WTC11 (cell line): Measurements from ENCODE around the gene NFIA. TPM values are rescaled to one million over a fixed set of nuclear protein-coding genes. Genes with fewer than 3 reads are reported as not detected.

Experiments
- ATAC-seq: fragments of 200-7000 bp; cut with Tn5 transposase; 2 replicates; pipeline ENCODE4 v1.10.0; 2021; ENCODE audit warnings: mild to moderate bottlenecking, moderate library complexity
- CTCF ChIA-PET: fragments of 300-600 bp; sonication (Branson Sonifier 250); formaldehyde crosslinking; loops from one replicate; lab custom pipeline; 2021; ENCODE audit warnings: antibody characterized with exemption; lab: Charles Lee
- POLR2A ChIA-PET: fragments of 350-600 bp; sonication (Branson Sonifier 250); formaldehyde crosslinking; loops from one replicate; lab custom pipeline; 2021; ENCODE audit warnings: antibody characterized with exemption; lab: Charles Lee
- DNase-seq: peaks from one replicate; pipeline ENCODE4 v3.0.0; 2021; ENCODE audit warnings: low spot score
- H3K27ac Mint-ChIP-seq: 2 replicates; pipeline ENCODE4 v1.8.0; 2021; ENCODE audit warnings: mixed read lengths
- H3K27me3 Mint-ChIP-seq: 2 replicates; pipeline ENCODE4 v1.8.0; 2021; ENCODE audit warnings: low read depth, mild to moderate bottlenecking, moderate library complexity, mixed read lengths
- H3K36me3 Mint-ChIP-seq: 2 replicates; pipeline ENCODE4 v1.8.0; 2021; ENCODE audit warnings: mixed read lengths
- H3K4me1 Mint-ChIP-seq: 2 replicates; pipeline ENCODE4 v1.8.0; 2022; ENCODE audit warnings: mixed read lengths
- H3K4me3 Mint-ChIP-seq: 2 replicates; pipeline ENCODE4 v1.8.0; 2021; ENCODE audit warnings: mild to moderate bottlenecking, moderate library complexity, mixed read lengths
- H3K9me3 Mint-ChIP-seq: 2 replicates; pipeline ENCODE4 v1.8.0; 2021; ENCODE audit warnings: mixed read lengths
- AFF4 ChIP-seq: sonication (generic); formaldehyde crosslinking; IDR thresholded peaks from 2 replicates; pipeline ENCODE4 v1.8.1; 2023; ENCODE audit warnings: mild to moderate bottlenecking, missing genetic modification reagents, borderline replicate concordance
- ATF1 ChIP-seq: sonication (generic); formaldehyde crosslinking; IDR thresholded peaks from 2 replicates; pipeline ENCODE4 v1.8.1; 2023; ENCODE audit warnings: mild to moderate bottlenecking, moderate library complexity, missing genetic modification reagents
- ATF6 ChIP-seq: sonication (generic); formaldehyde crosslinking; IDR thresholded peaks from 2 replicates; pipeline ENCODE4 v1.8.1; 2023; ENCODE audit warnings: mild to moderate bottlenecking, missing genetic modification reagents
- CREM ChIP-seq: sonication (generic); formaldehyde crosslinking; IDR thresholded peaks from 2 replicates; pipeline ENCODE4 v1.8.1; 2022; ENCODE audit warnings: mild to moderate bottlenecking, missing genetic modification reagents, moderate library complexity
- IRF1 ChIP-seq: sonication (generic); formaldehyde crosslinking; IDR thresholded peaks from 2 replicates; pipeline ENCODE4 v1.8.0; 2023; ENCODE audit warnings: missing genetic modification reagents
- JUN ChIP-seq: sonication (generic); formaldehyde crosslinking; IDR thresholded peaks from 2 replicates; pipeline ENCODE4 v1.8.0; 2023; ENCODE audit warnings: mild to moderate bottlenecking, missing genetic modification reagents
- NFYB ChIP-seq: sonication (generic); formaldehyde crosslinking; conservative IDR thresholded peaks from 2 replicates; pipeline ENCODE4 v1.8.0; 2022; ENCODE audit warnings: low read depth, missing genetic modification reagents
- NR1H2 ChIP-seq: sonication (generic); formaldehyde crosslinking; IDR thresholded peaks from 2 replicates; pipeline ENCODE4 v1.9.0; 2021; ENCODE audit warnings: mild to moderate bottlenecking, moderate library complexity, missing genetic modification reagents
- OVOL2 ChIP-seq: fragments of 250-450 bp; sonication (Bioruptor Pico); IDR thresholded peaks from 2 replicates; pipeline ENCODE4 v1.9.0; 2021; ENCODE audit warnings: mild to moderate bottlenecking, borderline replicate concordance
- RELA ChIP-seq: sonication (generic); formaldehyde crosslinking; IDR thresholded peaks from 2 replicates; pipeline ENCODE4 v1.8.1; 2022; ENCODE audit warnings: missing genetic modification reagents, mild to moderate bottlenecking, borderline replicate concordance
- RORB ChIP-seq: fragments of 250-450 bp; sonication (Bioruptor Pico); IDR thresholded peaks from 2 replicates; pipeline ENCODE4 v1.9.0; 2021; ENCODE audit warnings: mild to moderate bottlenecking
- SOX15 ChIP-seq: fragments of 250-450 bp; sonication (Bioruptor Pico); IDR thresholded peaks from 2 replicates; pipeline ENCODE4 v1.9.0; 2021; ENCODE audit warnings: mild to moderate bottlenecking
- USF2 ChIP-seq: sonication (generic); formaldehyde crosslinking; IDR thresholded peaks from 2 replicates; pipeline ENCODE4 v1.8.1; 2023; ENCODE audit warnings: mild to moderate bottlenecking, missing genetic modification reagents, moderate library complexity
- ZBTB43 ChIP-seq: sonication (generic); formaldehyde crosslinking; IDR thresholded peaks from 2 replicates; pipeline ENCODE4 v1.8.1; 2023; ENCODE audit warnings: mild to moderate bottlenecking, missing genetic modification reagents
- ZNF281 ChIP-seq: sonication (generic); formaldehyde crosslinking; IDR thresholded peaks from 2 replicates; pipeline ENCODE4 v1.8.0; 2023; ENCODE audit warnings: mild to moderate bottlenecking, missing genetic modification reagents
- ZNF396 ChIP-seq: fragments of 250-450 bp; sonication (Bioruptor Pico); IDR thresholded peaks from 2 replicates; pipeline ENCODE4 v1.8.0; 2021; ENCODE audit warnings: mild to moderate bottlenecking, moderate library complexity, borderline replicate concordance
- ZNF671 ChIP-seq: fragments of 250-450 bp; sonication (Bioruptor Pico); IDR thresholded peaks from 2 replicates; pipeline ENCODE4 v1.8.0; 2021; ENCODE audit warnings: mild to moderate bottlenecking
- total RNA-seq: library from RNA; stranded (reverse); gene quantifications from 3 replicates; pipeline ENCODE4 v1.2.3, GENCODE V29; 2021
- TF ChIP-seq, protein P1 (sequence below): sonication (generic); formaldehyde crosslinking; IDR thresholded peaks from 2 replicates; pipeline ENCODE4 v1.8.1; 2023; ENCODE audit warnings: mild to moderate bottlenecking, missing genetic modification reagents, moderate library complexity

The NFIA gene
- total RNA-seq, 1 experiment from 2014 or later, result 16.7 TPM

GRCh38 chr1:61081686-61082310, 563 bp upstream of the NFIA start:
- TF ChIP-seq NFYB, result no peak
- TF ChIP-seq NR1H2 (CRISPR knock-in tag), result no peak
- TF ChIP-seq JUN (CRISPR knock-in tag), result no peak
- TF ChIP-seq IRF1 (CRISPR knock-in tag), result no peak
- no peak for TF ChIP-seq RORB (CRISPR knock-in tag)
- no peak for TF ChIP-seq ZNF671
- TF ChIP-seq USF2 (CRISPR knock-in tag), result no peak
- TF ChIP-seq CREM, result no peak
- no peak for TF ChIP-seq ZBTB43 (CRISPR knock-in tag)
- TF ChIP-seq ATF1, result no peak
- no peak for TF ChIP-seq ATF6
- no peak for TF ChIP-seq RELA (CRISPR knock-in tag)
- no peak for TF ChIP-seq OVOL2 (CRISPR knock-in tag)
- TF ChIP-seq SOX15 (CRISPR knock-in tag), result no peak
- no peak for TF ChIP-seq ZNF281 (CRISPR knock-in tag)
- TF ChIP-seq AFF4 (CRISPR knock-in tag), result no peak
- TF ChIP-seq, protein P1, sequence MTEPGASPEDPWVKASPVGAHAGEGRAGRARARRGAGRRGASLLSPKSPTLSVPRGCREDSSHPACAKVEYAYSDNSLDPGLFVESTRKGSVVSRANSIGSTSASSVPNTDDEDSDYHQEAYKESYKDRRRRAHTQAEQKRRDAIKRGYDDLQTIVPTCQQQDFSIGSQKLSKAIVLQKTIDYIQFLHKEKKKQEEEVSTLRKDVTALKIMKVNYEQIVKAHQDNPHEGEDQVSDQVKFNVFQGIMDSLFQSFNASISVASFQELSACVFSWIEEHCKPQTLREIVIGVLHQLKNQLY (CRISPR knock-in tag), result no peak
- no peak for TF ChIP-seq ZNF396 (CRISPR knock-in tag)
- H3K27ac Mint-ChIP-seq, result no peak overlapping the region
- peaks cover 67% of the 10 kb centered on the region for H3K27me3 Mint-ChIP-seq
- H3K4me3 Mint-ChIP-seq, result peak overlapping the region; percentile 87
- peaks cover 49% of the 10 kb centered on the region for H3K4me1 Mint-ChIP-seq
- ATAC-seq (peak; percentile 27), DNase-seq (peak; percentile 50)
- no peaks in the 10 kb centered on the region for H3K36me3 Mint-ChIP-seq
- CTCF ChIA-PET, result interaction anchor here (0.6 to 1.7 kb wide), 5 partner anchors 29 to 990 kb away, joined by 3 to 16 read pairs (median 4); no protein-coding TSS in a partner anchor
- POLR2A ChIA-PET, result interaction anchor here (1.0 kb wide), 1 partner anchor 24 kb away, joined by 6 read pairs; no protein-coding TSS in a partner anchor
- H3K9me3 Mint-ChIP-seq, result no peaks in the 10 kb centered on the region
